IMR-90 (cell line): ENCODE measurements around the gene HOXA2. TPM values are rescaled to one million over a fixed set of nuclear protein-coding genes. Genes with fewer than 3 reads are reported as not detected.

Experiments used
- ATAC-seq: fragments of 200-7000 bp; cut with Tn5 transposase; 2 replicates; pipeline ENCODE4 v1.9.1; 2020; ENCODE audit warnings: low read depth, mild to moderate bottlenecking, moderate library complexity
- BruUV-seq: library from RNA; stranded (reverse); fragments of 400-500 nt; replicated peaks from 2 replicates; lab custom pipeline; 2021; lab: Mats Ljungman, UMichigan
- CTCF ChIA-PET: fragments of 300-600 bp; formaldehyde crosslinking; extraction: SDS; loops from one replicate; lab custom pipeline; 2021; ENCODE audit warnings: antibody characterized with exemption; lab: Yijun Ruan, JAX
- POLR2A ChIA-PET: fragments of 300-600 bp; sonication (Branson Sonifier 250); formaldehyde crosslinking; loops from one replicate; lab custom pipeline; 2022; ENCODE audit warnings: antibody characterized with exemption; ENCODE audit not compliant: unreplicated experiment; lab: Charles Lee
- DNase-seq: peaks from one replicate; pipeline ENCODE4 v3.0.0; 2013
- H2AFZ ChIP-seq: replicated peaks from 2 replicates; pipeline ENCODE3; 2013; ENCODE audit warnings: low read length, mild to moderate bottlenecking; ENCODE audit not compliant: poor library complexity
- H2AK5ac ChIP-seq: 2 replicates; pipeline ENCODE4 v1.6.1; 2013; ENCODE audit warnings: low read depth, low read length, inconsistent platforms
- H2AK9ac ChIP-seq: replicated peaks from 2 replicates; pipeline ENCODE3; 2013; ENCODE audit warnings: mild to moderate bottlenecking, low read depth, low read length, moderate library complexity; ENCODE audit not compliant: poor library complexity
- H2BK120ac ChIP-seq: 2 replicates; pipeline ENCODE4 v1.6.1; 2013; ENCODE audit warnings: low read depth, low read length, inconsistent platforms
- H2BK15ac ChIP-seq: 3 replicates; pipeline ENCODE4 v1.6.1; 2013; ENCODE audit warnings: low read depth, low read length, inconsistent platforms
- H2BK20ac ChIP-seq: 2 replicates; pipeline ENCODE4 v1.6.1; 2013; ENCODE audit warnings: low read depth, mild to moderate bottlenecking, inconsistent platforms, low read length, moderate library complexity
- H2BK5ac ChIP-seq: 2 replicates; pipeline ENCODE4 v1.6.1; 2013; ENCODE audit warnings: mild to moderate bottlenecking, low read depth, low read length, inconsistent platforms; ENCODE audit not compliant: poor library complexity, severe bottlenecking
- H3K14ac ChIP-seq: replicated peaks from 2 replicates; pipeline ENCODE4 v1.6.1; 2013; ENCODE audit warnings: low read depth, low read length, inconsistent platforms
- H3K18ac ChIP-seq: 2 replicates; pipeline ENCODE4 v1.6.1; 2013; ENCODE audit warnings: low read depth, low read length, control low read depth
- H3K23ac ChIP-seq: 2 replicates; pipeline ENCODE4 v1.6.1; 2013; ENCODE audit warnings: low read depth, low read length, inconsistent platforms
- H3K27ac ChIP-seq: 2 replicates; pipeline ENCODE4 v1.5.1; 2013; ENCODE audit warnings: mild to moderate bottlenecking, control low read depth, low read length; ENCODE audit not compliant: insufficient read depth
- H3K27me3 ChIP-seq: 2 replicates; pipeline ENCODE4 v1.6.1; 2013; ENCODE audit warnings: low read length; ENCODE audit not compliant: control insufficient read depth, insufficient read depth
- H3K36me3 ChIP-seq: 2 replicates; pipeline ENCODE4 v1.6.1; 2013; ENCODE audit warnings: low read length, mixed read lengths; ENCODE audit not compliant: control insufficient read depth, insufficient read depth
- H3K4ac ChIP-seq: 2 replicates; pipeline ENCODE4 v1.6.1; 2013; ENCODE audit warnings: low read depth, low read length, inconsistent platforms
- H3K4me1 ChIP-seq: 2 replicates; pipeline ENCODE4 v1.6.1; 2013; ENCODE audit warnings: low read length, mixed read lengths; ENCODE audit not compliant: control insufficient read depth, insufficient read depth
- H3K4me2 ChIP-seq: 2 replicates; pipeline ENCODE4 v1.6.1; 2013; ENCODE audit warnings: low read depth, mild to moderate bottlenecking, control low read depth, low read length, moderate library complexity
- H3K4me3 ChIP-seq: 2 replicates; pipeline ENCODE4 v1.5.1; 2013; ENCODE audit warnings: low read depth, mild to moderate bottlenecking, control low read depth, low read length, moderate library complexity; ENCODE audit not compliant: insufficient read depth
- H3K56ac ChIP-seq: 2 replicates; pipeline ENCODE4 v1.6.1; 2013; ENCODE audit warnings: low read length, inconsistent platforms; ENCODE audit not compliant: insufficient read depth; ENCODE audit errors: extremely low read depth
- H3K79me1 ChIP-seq, 2 experiments: 2 replicates each; pipeline ENCODE4 v1.6.1; 2013; ENCODE audit warnings: low read length in 2 of 2, inconsistent platforms in 1 of 2, low read depth in 1 of 2
- H3K9ac ChIP-seq: 2 replicates; pipeline ENCODE4 v1.6.1; 2013; ENCODE audit warnings: low read depth, low read length, control low read depth
- H3K9me1 ChIP-seq: 2 replicates; pipeline ENCODE4 v1.6.1; 2013; ENCODE audit warnings: low read length, inconsistent platforms; ENCODE audit not compliant: insufficient read depth
- H3K9me3 ChIP-seq: 2 replicates; pipeline ENCODE4 v1.6.1; 2013; ENCODE audit warnings: low read length; ENCODE audit not compliant: control insufficient read depth, insufficient read depth
- H4K20me1 ChIP-seq: 2 replicates; pipeline ENCODE4 v1.6.1; 2013; ENCODE audit warnings: low read length, inconsistent platforms; ENCODE audit not compliant: insufficient read depth
- H4K5ac ChIP-seq: 2 replicates; pipeline ENCODE4 v1.6.1; 2013; ENCODE audit warnings: mild to moderate bottlenecking, low read depth, low read length, control low read depth
- H4K8ac ChIP-seq, 2 experiments: 2 replicates each; pipeline ENCODE4 v1.6.1; 2013; ENCODE audit warnings: low read depth in 2 of 2, low read length in 2 of 2, control low read depth in 1 of 2, inconsistent platforms in 1 of 2
- H4K91ac ChIP-seq: 2 replicates; pipeline ENCODE4 v1.6.1; 2013; ENCODE audit warnings: low read depth, low read length, inconsistent platforms; ENCODE audit not compliant: insufficient read depth
- BHLHE40 ChIP-seq: fragments of 150-350 bp; IDR thresholded peaks from 2 replicates; pipeline ENCODE4 v1.6.1; 2016; ENCODE audit warnings: mild to moderate bottlenecking, low read depth, low read length
- CEBPB ChIP-seq: IDR thresholded peaks from 2 replicates; pipeline ENCODE4 v1.6.1; 2012; ENCODE audit warnings: low read depth, low read length, improper control_type of control experiment
- CHD1 ChIP-seq: IDR thresholded peaks from 2 replicates; pipeline ENCODE4 v1.6.1; 2012; ENCODE audit warnings: low read depth, low read length, improper control_type of control experiment
- FOS ChIP-seq: fragments of 150-350 bp; IDR thresholded peaks from 2 replicates; pipeline ENCODE4 v1.6.1; 2016; ENCODE audit warnings: low read depth, low read length
- MAFK ChIP-seq: IDR thresholded peaks from 2 replicates; pipeline ENCODE4 v1.6.1; 2012; ENCODE audit warnings: low read depth, low read length, improper control_type of control experiment
- MAZ ChIP-seq: IDR thresholded peaks from 2 replicates; pipeline ENCODE4 v1.6.1; 2012; ENCODE audit warnings: low read depth, mild to moderate bottlenecking, low read length, improper control_type of control experiment, moderate library complexity, borderline replicate concordance
- MXI1 ChIP-seq: IDR thresholded peaks from 2 replicates; pipeline ENCODE4 v1.6.1; 2012; ENCODE audit warnings: low read depth, mild to moderate bottlenecking, low read length, moderate library complexity, borderline replicate concordance
- POLR2A ChIP-seq: IDR thresholded peaks from 2 replicates; pipeline ENCODE4 v1.6.1; 2012; ENCODE audit warnings: mild to moderate bottlenecking, low read depth, low read length
- RCOR1 ChIP-seq: IDR thresholded peaks from 2 replicates; pipeline ENCODE4 v1.6.1; 2012; ENCODE audit warnings: mild to moderate bottlenecking, low read length, improper control_type of control experiment; ENCODE audit not compliant: insufficient replicate concordance
- RFX5 ChIP-seq: IDR thresholded peaks from 2 replicates; pipeline ENCODE4 v1.8.0; 2012; ENCODE audit warnings: low read depth, mild to moderate bottlenecking, low read length, moderate library complexity
- USF2 ChIP-seq: fragments of 150-350 bp; IDR thresholded peaks from 2 replicates; pipeline ENCODE4 v1.6.1; 2017; ENCODE audit warnings: mild to moderate bottlenecking, antibody characterized with exemption, low read length, low read depth
- WGBS, 2 experiments: methylation state at CpG; one replicate each; pipeline versions ENCODE4 v1.1.5 to v1.1.7; 2013; ENCODE audit warnings: missing lambda C conversion rate in 2 of 2; ENCODE audit not compliant: insufficient read length in 1 of 2; ENCODE audit errors: extremely low coverage in 2 of 2; 5-methylcytosine and 5-hydroxymethylcytosine counted together
- dilution Hi-C: fragments of 300-500 bp; cut with HindIII; formaldehyde crosslinking; loops from one replicate; pipeline ENCODE4 v1.14.3; 2018; ENCODE audit warnings: low sequenced_read_pairs; ENCODE audit not compliant: unreplicated experiment
- in situ Hi-C: fragments of 300-500 bp; cut with MboI; formaldehyde crosslinking; loops from 3 replicates; pipeline ENCODE4 v1.14.3; 2019; ENCODE audit warnings: low sequenced_read_pairs, inconsistent platforms, mixed read lengths
- intact Hi-C: fragments of 100-400 bp; cut with micrococcal nuclease; formaldehyde crosslinking; loops from 2 replicates; pipeline ENCODE4 v1.10.0; 2022
- polyA plus RNA-seq, 3 experiments: library from polyadenylated mRNA; depleted of rRNA; stranded (reverse); fragments of >200 nt; gene quantifications; 2 replicates each; pipeline ENCODE4 v1.2.3, GENCODE V29; 2012; ENCODE audit warnings: low replicate concordance in 1 of 3
- total RNA-seq: library from RNA; depleted of rRNA; stranded (reverse); fragments of >200 nt; gene quantifications from 2 replicates; pipeline ENCODE4 v1.2.3, GENCODE V29; 2012

Gene HOXA2
- total and polyA plus RNA-seq, 2 of the 4 experiments (the other 2 are of a cell fraction): 1.6 to 3.9 TPM

- Histone ChIP-seq H2BK120ac (peak overlapping the region; percentile 76), H3K56ac (peak overlapping the region; percentile 87), H3K4ac (peak overlapping the region; percentile 61), H4K91ac (peak overlapping the region; percentile 76), H3K9me3 (no peaks in the 10 kb centered on the region), H2BK20ac (0 out of 2 replicates have a peak overlapping the region, but pooled peaks have one; percentile 57), H3K36me3 (peaks cover 9% of the 10 kb centered on the region; the same call in 1 of the 2 replicates), H3K4me2 (peak overlapping the region; percentile 78), H3K14ac (peak overlapping the region; percentile 85), H2BK15ac (no peak overlapping the region), H3K27ac (peak overlapping the region; percentile 89), H4K5ac (peak overlapping the region; percentile 47), H3K79me1 (peaks cover 0 to 40% of the 10 kb centered on the region in 2 experiments; a peak in 2 of 4 replicates), H3K18ac (peak overlapping the region; percentile 74), H2AFZ (peak overlapping the region; percentile 36), H2AK5ac (peak overlapping the region; percentile 59; the same call in 1 of the 2 replicates), H4K8ac (peak overlapping the region; percentile 15 to 37; a peak in 2 of 4 replicates), H3K4me1 (peaks cover 21% of the 10 kb centered on the region), H2BK5ac (peak overlapping the region; percentile 81), H3K4me3 (peak overlapping the region; percentile 71), H3K23ac (peak overlapping the region; percentile 64; the same call in 1 of the 2 replicates), H3K9ac (peak overlapping the region; percentile 96), H3K27me3 (no peaks in the 10 kb centered on the region), H3K9me1 (peaks cover 11% of the 10 kb centered on the region; the same call in 1 of the 2 replicates), H4K20me1 (peaks cover 14% of the 10 kb centered on the region), H2AK9ac (peak overlapping the region; percentile 58)
- intact Hi-C loops: loop anchor here (1.0 to 2.0 kb wide), 2 partner anchors 11 to 15 kb away; no protein-coding TSS in a partner anchor
- dilution Hi-C loops: no loop called here
- DNase-seq (peak; percentile 92), ATAC-seq (peak; percentile 10)
- TF ChIP-seq BHLHE40 (peak; percentile 60; the same call in 1 of the 2 replicates), MAFK (peak; percentile 60; the same call in 1 of the 2 replicates), CHD1 (peak; percentile 26; the same call in 1 of the 2 replicates), CEBPB (no peak; the same call in 1 of the 2 replicates), MXI1 (0 out of 2 replicates have a peak, but pooled peaks have one; percentile 51), RCOR1 (peak; percentile 76), POLR2A (peak; percentile 84), FOS (peak; percentile 17; the same call in 1 of the 2 replicates), RFX5 (no peak), MAZ (0 out of 2 replicates have a peak, but pooled peaks have one; percentile 45), USF2 (no peak)
- TSS peak; percentile 41 for BruUV-seq
- 0% methylated on average over 5 of the region's 45 CpGs; no CpG with 5 or more reads in 1 of the 2 experiments for WGBS, 2 experiments
- in situ Hi-C loops: no loop called here
- CTCF ChIA-PET: interaction anchor here (0.5 to 1.2 kb wide), 5 partner anchors 10 to 540 kb away, joined by 3 to 4 read pairs (median 3); no protein-coding TSS in a partner anchor
- POLR2A ChIA-PET: interaction anchor here (1.4 kb wide), 1 partner anchor 18 kb away, joined by 4 read pairs; no protein-coding TSS in a partner anchor
Measured at GRCh38 chr7:27115221-27116026, 12.9 kb upstream of the HOXA2 start.
